Stomach smooth muscle (tissue), 2 donors: Measurements from ENCODE around the gene TRIO.

Experiments used
- H3K27ac ChIP-seq: one replicate; pipeline ENCODE4 v1.7.0; 2013; ENCODE audit warnings: mild to moderate bottlenecking, low read length, inconsistent platforms
- H3K27me3 ChIP-seq, 2 donors: one replicate each; pipeline ENCODE4 v1.7.0; 2013; ENCODE audit warnings: low read length in 2 of 2; ENCODE audit not compliant: insufficient read depth in 2 of 2, control insufficient read depth in 1 of 2
- H3K36me3 ChIP-seq, 2 donors: one replicate each; pipeline ENCODE4 v1.7.0; 2013; ENCODE audit warnings: low read length in 2 of 2; ENCODE audit not compliant: control insufficient read depth in 2 of 2, insufficient read depth in 2 of 2
- H3K4me1 ChIP-seq: one replicate; pipeline ENCODE4 v1.7.0; 2013; ENCODE audit warnings: low read length; ENCODE audit not compliant: control insufficient read depth, insufficient read depth
- H3K4me3 ChIP-seq, 2 donors: one replicate each; pipeline ENCODE4 v1.7.0; 2013; ENCODE audit warnings: low read length in 2 of 2
- H3K9ac ChIP-seq, 2 donors: one replicate each; pipeline ENCODE4 v1.7.0; 2013; ENCODE audit warnings: low read length in 2 of 2, mild to moderate bottlenecking in 1 of 2
- H3K9me3 ChIP-seq, 2 donors: one replicate each; pipeline ENCODE4 v1.7.0; 2013; ENCODE audit warnings: low read length in 2 of 2; ENCODE audit not compliant: control insufficient read depth in 2 of 2
- donor health status: healthy.
- donor health status: Pancreatic carcinoma.

The TRIO gene

DNA sequence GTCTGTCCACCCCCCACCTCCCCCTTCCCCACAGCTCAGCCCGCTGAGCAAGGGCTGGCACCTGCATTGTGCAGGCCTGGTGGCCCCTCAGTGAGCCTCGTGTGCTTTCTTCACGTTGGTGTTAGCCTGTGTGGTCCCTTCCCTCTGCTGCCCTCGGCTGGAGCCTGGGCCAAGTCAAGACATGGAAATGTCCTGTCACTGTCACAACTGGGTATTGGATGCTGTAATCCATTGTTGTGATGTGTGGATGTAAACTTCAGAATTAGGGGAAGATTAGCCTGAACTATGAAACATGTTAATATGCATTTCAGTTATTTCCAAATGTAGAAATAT, 103.9 kb downstream of the TRIO start:
- no peak overlapping the region for H3K27ac ChIP-seq
- H3K9me3 ChIP-seq: no peaks in the 10 kb centered on the region
- no peaks in the 10 kb centered on the region for H3K27me3 ChIP-seq
- H3K9ac ChIP-seq: no peak overlapping the region
- H3K36me3 ChIP-seq: no peaks in the 10 kb centered on the region
- no peak overlapping the region for H3K4me3 ChIP-seq
- H3K4me1 ChIP-seq: peaks cover 45% of the 10 kb centered on the region

DNA sequence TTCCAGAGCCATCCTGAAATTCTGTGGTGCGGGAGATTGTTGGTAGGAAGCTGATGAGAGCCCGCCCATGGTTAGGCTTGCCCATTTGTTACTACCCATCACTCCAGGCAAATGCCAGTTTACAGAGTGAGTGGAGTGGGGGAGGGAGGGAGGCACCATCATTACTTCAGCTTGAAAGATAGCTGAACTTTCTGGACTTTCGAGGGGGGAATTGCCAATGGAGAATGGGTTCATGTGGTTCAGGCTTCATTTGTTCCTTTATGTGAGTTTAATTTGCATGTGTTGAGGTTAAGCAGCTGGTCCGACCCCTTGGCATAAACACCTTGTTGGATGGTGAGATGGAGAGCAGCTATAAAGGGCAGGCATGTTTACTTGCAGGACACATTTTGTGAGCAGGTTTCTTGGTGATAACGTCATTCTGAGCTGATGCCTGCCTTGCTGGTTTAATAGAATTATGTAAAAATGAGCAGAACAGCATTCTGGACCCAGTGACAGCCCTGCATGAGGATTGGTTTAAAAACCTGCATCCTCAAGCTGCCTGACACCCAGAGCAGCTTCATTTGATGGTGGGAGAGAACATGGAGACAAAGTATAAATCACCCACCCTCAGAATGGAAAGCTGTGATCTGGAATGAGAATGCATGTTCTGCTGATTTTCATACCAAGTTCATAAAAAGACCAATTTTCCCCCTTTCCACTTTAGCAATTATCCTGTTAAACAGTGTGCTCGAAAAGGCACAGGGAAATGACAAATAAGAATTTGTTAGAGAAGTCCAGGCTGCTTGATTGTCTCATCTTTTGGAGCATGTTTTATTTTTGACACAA, 106.3 kb downstream of the TRIO start:
- Histone ChIP-seq H3K9me3 (no peaks in the 10 kb centered on the region), H3K27ac (no peak overlapping the region), H3K4me3 (peak overlapping the region; percentile 15 to 47), H3K36me3 (no peaks in the 10 kb centered on the region), H3K9ac (no peak overlapping the region), H3K27me3 (no peaks in the 10 kb centered on the region), H3K4me1 (peaks cover 57% of the 10 kb centered on the region)

DNA sequence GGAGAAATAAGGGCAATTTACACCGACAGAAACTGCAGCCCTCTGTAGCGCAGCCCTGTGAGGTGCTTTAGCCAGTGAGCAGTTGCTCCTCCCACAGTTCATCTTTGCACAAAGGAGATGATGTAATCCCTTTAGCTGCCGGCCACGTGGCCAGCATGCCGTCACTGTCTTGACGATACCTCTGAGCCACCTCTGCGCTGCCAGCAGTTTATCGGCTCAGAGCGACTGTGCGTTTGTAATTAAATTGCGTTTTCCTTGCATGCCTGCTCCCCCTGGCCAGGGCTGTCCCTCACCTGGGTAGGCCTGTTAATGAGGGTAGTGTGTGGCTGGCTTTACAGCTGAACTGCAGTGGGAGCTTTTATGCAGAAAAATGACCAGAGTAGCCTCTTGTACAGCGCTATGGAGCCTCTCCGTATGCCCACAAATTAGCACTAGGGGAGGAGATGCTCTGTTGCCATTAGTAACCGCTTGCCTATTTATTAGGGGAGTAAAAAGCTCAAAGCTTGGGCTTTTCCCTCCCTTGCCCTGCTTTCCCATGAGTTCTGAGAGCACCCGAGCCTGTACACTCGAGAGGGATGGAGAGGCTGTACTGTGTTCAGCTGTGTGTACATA, 107.0 kb downstream of the TRIO start:
- H3K36me3 ChIP-seq: no peaks in the 10 kb centered on the region
- peak overlapping the region; percentile 15 to 47 for H3K4me3 ChIP-seq
- peak overlapping the region in 1 of 2 donors; percentile 16 for H3K9ac ChIP-seq
- peaks cover 53% of the 10 kb centered on the region for H3K4me1 ChIP-seq
- peak overlapping the region; percentile 11 for H3K27ac ChIP-seq
- no peaks in the 10 kb centered on the region for H3K9me3 ChIP-seq
- H3K27me3 ChIP-seq: no peaks in the 10 kb centered on the region

DNA sequence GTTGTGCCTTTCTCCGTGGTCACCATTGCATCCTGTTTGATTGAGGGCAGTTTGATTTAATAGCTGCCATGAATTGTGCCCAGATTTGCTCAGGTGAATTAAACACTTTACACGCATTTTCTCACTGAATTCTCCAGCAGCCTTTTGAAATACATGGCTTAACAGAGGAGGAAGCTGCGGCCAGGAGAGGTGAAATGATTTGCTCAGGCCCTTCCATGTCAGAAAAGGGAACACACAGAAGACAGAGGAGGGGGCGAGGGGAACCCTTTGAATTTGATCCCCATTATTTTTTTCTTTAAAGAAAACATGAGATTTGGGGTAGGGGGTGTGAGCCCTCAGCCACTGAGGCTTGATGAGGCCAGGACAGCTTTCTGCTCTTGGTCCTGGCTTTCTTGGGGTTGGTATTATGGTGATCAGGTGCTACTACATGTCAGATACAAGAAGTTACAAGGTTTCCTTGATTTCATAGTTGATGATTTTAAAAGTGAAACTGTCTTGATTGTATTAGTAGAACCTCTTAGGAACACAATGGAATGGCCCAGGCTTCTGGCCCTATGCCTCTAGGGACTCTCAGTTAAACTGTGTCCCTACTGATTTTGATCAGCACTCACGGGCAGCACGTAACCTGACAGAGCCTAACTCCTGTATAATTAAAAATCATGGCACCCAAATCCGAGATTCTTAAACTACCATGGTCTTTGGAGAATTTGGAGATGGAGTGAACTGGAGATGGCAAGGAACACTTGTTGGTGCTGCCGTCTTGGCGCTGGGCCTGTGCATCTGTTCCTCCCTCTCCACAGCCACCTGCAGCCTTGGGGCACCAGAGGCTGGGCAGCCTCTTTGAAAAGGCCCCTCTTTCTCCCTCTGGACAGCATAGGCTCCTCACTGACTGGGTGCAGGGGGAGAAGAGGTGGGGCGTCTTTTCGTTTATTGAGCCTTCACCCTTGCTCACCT, 107.9 kb downstream of the TRIO start:
- H3K4me3 ChIP-seq: peak overlapping the region in 1 of 2 donors; percentile 15
- peaks cover 53% of the 10 kb centered on the region for H3K4me1 ChIP-seq

DNA sequence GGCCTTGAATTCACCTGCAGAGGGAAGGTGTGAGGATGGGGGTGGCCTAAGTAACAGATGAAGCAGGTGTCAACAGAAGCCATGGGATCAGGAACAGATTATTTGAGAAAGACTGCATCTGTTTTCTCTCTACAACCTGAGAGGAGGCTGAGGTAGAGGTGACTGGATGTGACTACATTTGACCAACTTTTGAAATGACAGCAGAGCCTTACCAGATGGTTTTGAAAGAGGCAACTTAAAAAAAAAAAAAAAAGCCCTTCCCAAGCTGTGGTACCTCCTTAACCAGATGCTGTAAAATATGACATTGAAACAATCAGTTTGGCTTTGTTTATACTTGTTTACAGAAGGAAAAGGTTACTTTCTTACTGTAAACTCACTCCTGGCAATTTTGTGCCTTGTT, 108.6 kb downstream of the TRIO start:
- peaks cover 48% of the 10 kb centered on the region for H3K4me1 ChIP-seq
- no peaks in the 10 kb centered on the region for H3K9me3 ChIP-seq
- no peaks in the 10 kb centered on the region for H3K27me3 ChIP-seq
- H3K27ac ChIP-seq: peak overlapping the region; percentile 18
- H3K4me3 ChIP-seq: no peak overlapping the region
- no peak overlapping the region for H3K9ac ChIP-seq
- H3K36me3 ChIP-seq: no peaks in the 10 kb centered on the region

More for the DNA sequence above, 107.9 kb downstream of the TRIO start:
- no peaks in the 10 kb centered on the region for H3K9me3 ChIP-seq
- no peaks in the 10 kb centered on the region for H3K27me3 ChIP-seq
- peak overlapping the region; percentile 18 for H3K27ac ChIP-seq
- no peak overlapping the region for H3K9ac ChIP-seq
- H3K36me3 ChIP-seq: no peaks in the 10 kb centered on the region

DNA sequence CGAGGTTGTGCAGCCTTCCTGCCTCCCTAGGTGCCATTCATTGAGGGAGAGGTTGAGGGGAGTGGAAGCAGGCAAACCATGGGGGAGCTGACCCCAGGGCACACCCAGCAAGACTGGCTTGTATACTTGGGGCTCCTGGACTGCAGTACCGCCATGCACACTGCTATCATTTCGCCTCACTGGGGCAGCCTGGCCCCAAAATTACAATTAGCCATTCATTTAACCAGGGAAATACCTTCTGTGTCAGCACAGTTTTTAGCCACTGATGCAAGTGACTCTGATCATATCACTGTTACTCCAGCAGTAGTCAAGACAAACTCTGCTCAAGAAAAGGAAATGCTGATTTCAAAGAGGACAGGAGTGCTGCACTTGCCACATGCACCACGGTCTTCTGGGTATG, 109.7 kb downstream of the TRIO start:
- H3K36me3 ChIP-seq: no peaks in the 10 kb centered on the region
- peak overlapping the region; percentile 24 for H3K27ac ChIP-seq
- H3K9ac ChIP-seq: no peak overlapping the region
- H3K27me3 ChIP-seq: no peaks in the 10 kb centered on the region
- no peak overlapping the region for H3K4me3 ChIP-seq
- H3K4me1 ChIP-seq: peaks cover 55% of the 10 kb centered on the region
- H3K9me3 ChIP-seq: no peaks in the 10 kb centered on the region

DNA sequence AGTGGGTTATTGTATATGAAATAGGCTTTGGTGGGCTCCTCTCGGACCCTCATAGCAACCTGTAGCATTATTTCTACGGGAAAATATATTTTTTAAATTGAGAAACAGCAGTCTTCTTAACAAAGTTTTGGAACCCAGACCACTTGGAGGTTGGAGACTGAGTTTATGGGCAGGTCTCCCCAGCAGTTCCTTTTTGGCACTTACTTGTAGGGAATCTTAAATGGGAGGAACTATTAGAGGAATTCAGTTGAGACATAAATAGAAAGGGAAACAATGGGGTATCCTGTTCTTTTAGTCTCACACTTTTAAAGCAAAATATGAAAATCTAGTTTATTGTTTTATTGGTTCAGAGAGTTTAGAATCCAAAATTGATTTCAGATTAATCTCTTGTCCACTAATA, 111.5 kb downstream of the TRIO start:
- Histone ChIP-seq H3K9me3 (no peaks in the 10 kb centered on the region), H3K9ac (no peak overlapping the region), H3K27me3 (no peaks in the 10 kb centered on the region), H3K36me3 (no peaks in the 10 kb centered on the region), H3K27ac (no peak overlapping the region), H3K4me3 (no peak overlapping the region), H3K4me1 (peaks cover 59% of the 10 kb centered on the region)

DNA sequence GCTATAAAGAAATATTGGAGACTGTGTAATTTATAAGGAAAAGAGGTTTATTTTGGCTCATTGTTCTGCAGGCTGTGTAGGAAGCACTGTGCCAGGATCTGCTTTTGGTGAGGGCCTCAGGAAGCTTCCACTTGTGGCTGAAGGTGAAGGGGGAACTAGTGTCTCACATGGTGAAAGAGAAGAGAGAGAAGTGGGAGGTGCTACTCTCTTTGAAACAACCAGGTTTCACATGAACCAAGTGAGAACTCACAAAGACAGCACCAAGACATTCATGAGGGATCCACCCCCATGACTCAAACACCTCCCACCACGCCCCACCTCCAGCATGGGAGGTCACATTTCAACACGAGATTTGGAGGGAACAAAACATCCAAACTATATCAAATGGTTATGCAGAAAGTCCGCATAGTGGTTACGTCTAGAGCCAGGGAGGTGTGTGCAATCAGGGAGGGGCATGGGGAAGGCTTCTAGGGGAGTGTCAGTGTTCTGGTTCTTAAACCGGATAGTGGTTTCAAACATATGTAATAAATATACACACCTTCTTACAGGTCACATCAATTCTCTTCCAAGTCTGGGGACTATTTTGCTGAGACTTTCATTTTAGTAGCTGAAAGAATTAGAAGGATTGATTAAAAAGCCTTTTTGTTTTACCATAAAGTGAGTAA, 113.0 kb downstream of the TRIO start:
- peaks cover 51% of the 10 kb centered on the region for H3K4me1 ChIP-seq
- H3K9ac ChIP-seq: no peak overlapping the region
- H3K36me3 ChIP-seq: no peaks in the 10 kb centered on the region
- no peaks in the 10 kb centered on the region for H3K9me3 ChIP-seq
- no peaks in the 10 kb centered on the region for H3K27me3 ChIP-seq
- no peak overlapping the region for H3K27ac ChIP-seq
- H3K4me3 ChIP-seq: no peak overlapping the region

DNA sequence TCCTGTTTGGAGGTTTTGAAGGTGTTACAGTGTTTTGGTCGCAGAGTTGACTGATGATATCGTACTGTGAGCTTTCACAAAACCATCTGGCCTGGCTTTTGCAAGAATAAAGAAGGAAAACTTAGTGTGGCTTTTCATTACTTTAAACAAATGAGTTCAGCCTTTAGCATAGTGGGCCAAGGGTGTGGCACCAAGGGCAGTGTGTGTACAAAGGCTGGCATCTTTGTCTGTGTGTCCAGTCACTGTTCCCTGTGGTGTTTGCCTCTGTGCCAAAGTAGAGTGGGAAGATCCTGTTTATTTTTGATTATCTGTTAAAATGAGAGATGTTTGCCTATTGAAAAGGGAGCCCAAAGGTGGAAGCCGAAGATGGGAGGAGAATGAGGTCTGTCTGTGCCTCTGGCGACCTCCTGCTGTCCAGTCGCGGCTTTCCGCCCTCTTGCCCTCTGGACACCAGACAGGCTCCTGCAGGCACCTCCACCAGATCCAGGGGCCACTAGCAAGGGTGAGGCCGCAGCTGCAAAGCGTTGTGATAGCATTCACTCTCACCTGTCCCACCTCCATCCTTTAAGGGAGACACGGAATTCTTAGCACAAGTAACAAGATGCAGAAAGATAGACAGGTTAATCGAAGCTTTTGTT, 113.7 kb downstream of the TRIO start:
- Histone ChIP-seq H3K4me3 (no peak overlapping the region), H3K4me1 (peaks cover 48% of the 10 kb centered on the region), H3K27ac (no peak overlapping the region), H3K27me3 (no peaks in the 10 kb centered on the region), H3K36me3 (no peaks in the 10 kb centered on the region), H3K9ac (no peak overlapping the region), H3K9me3 (no peaks in the 10 kb centered on the region)

DNA sequence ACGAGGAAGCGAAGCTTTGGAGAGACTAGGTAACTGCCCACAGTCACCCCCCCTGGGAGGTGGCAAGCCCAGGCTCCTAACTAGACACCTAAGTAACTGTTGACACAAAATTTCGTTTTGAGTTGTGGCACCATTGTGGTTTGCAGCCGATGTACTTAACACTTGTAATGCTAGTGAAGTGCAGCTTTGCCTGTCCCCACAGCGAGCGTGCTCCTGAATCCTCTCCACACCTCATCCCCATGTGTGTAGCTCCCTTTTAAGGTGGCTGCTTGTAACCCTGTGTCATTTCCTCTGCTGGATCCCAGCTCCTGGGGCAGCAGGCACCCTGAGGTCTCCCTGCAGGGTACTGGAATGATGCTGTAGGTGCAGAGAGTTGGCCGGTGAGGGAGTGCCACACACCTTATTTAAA, 114.9 kb downstream of the TRIO start:
- Histone ChIP-seq H3K9ac (no peak overlapping the region), H3K27ac (no peak overlapping the region), H3K36me3 (no peaks in the 10 kb centered on the region), H3K9me3 (no peaks in the 10 kb centered on the region), H3K4me3 (no peak overlapping the region), H3K4me1 (peaks cover 40% of the 10 kb centered on the region), H3K27me3 (no peaks in the 10 kb centered on the region)
